HepG2 (cell line): ENCODE results near the gene MICOS13. TPM values are rescaled to one million over a fixed set of nuclear protein-coding genes. Genes with fewer than 3 reads are reported as not detected.

Experiments used
- ATAC-seq: fragments of 200-7000 bp; cut with Tn5 transposase; 3 replicates; pipeline ENCODE4 v1.9.1; 2020; ENCODE audit warnings: mild to moderate bottlenecking, moderate library complexity
- Bru-seq: library from RNA; stranded (reverse); fragments of 400-500 nt; gene quantifications from one replicate; lab custom pipeline; 2021; lab: Mats Ljungman, UMichigan
- BruChase-seq, 2 experiments: library from RNA; stranded (reverse); fragments of 400-500 nt; gene quantifications; one replicate each; lab custom pipeline; 2021; lab: Mats Ljungman, UMichigan
- BruUV-seq: library from RNA; stranded (reverse); fragments of 400-500 nt; replicated peaks from 2 replicates; lab custom pipeline; 2021; lab: Mats Ljungman, UMichigan
- CTCF ChIA-PET: fragments of 300-600 bp; formaldehyde crosslinking; extraction: SDS; loops from one replicate; lab custom pipeline; 2021; ENCODE audit warnings: low total read pairs, inconsistent platforms, low intra/inter-chr PET ratio; lab: Yijun Ruan, JAX
- POLR2A ChIA-PET: fragments of 350-600 bp; sonication (Branson Sonifier 250); formaldehyde crosslinking; loops from one replicate; lab custom pipeline; 2020; ENCODE audit warnings: antibody characterized with exemption, inconsistent platforms; lab: Yijun Ruan, JAX
- DNase-seq: peaks from one replicate; pipeline ENCODE4 v3.0.0-alpha.2; 2015; ENCODE audit warnings: low spot score
- FAIRE-seq: peaks from 3 replicates; lab custom pipeline; 2011; peaks lifted over from hg19 to GRCh38; lab: Jason Lieb, UNC
- H2AFZ ChIP-seq: one replicate; pipeline ENCODE4 v1.6.1; 2011; ENCODE audit warnings: low read length, inconsistent platforms
- H3K27ac ChIP-seq: fragments of 300-600 bp; 3 replicates; pipeline ENCODE4 v1.8.0; 2011; ENCODE audit warnings: mixed run types, mild to moderate bottlenecking, mixed read lengths, low read length, inconsistent platforms; ENCODE audit not compliant: insufficient read depth; ENCODE audit errors: extremely low read length
- H3K27me3 ChIP-seq, 2 experiments: fragments of 200-600 bp in 1 of 2; 2 replicates in 1 of 2; 3 replicates in 1 of 2; pipeline versions ENCODE4 v1.6.0 to v1.8.0; 2011; ENCODE audit warnings: low read length in 2 of 2, mild to moderate bottlenecking in 2 of 2, moderate library complexity in 2 of 2, inconsistent platforms in 1 of 2; ENCODE audit not compliant: insufficient read depth in 2 of 2, control insufficient read depth in 1 of 2
- H3K36me3 ChIP-seq, 2 experiments: fragments of 200-600 bp in 1 of 2; replicated peaks in 1 of 2; 2 replicates in 1 of 2; 3 replicates in 1 of 2; pipeline versions ENCODE4 v1.5.1 to v1.8.0; 2011; ENCODE audit warnings: low read length in 2 of 2, inconsistent platforms in 1 of 2; ENCODE audit not compliant: insufficient read depth in 2 of 2, control insufficient read depth in 1 of 2
- H3K4me1 ChIP-seq: 2 replicates; pipeline ENCODE4 v1.5.1; 2012; ENCODE audit warnings: low read length, inconsistent platforms; ENCODE audit not compliant: insufficient read depth
- H3K4me2 ChIP-seq: 2 replicates; pipeline ENCODE4 v1.6.0; 2011; ENCODE audit warnings: low read depth, low read length, inconsistent platforms
- H3K4me3 ChIP-seq, 3 experiments: fragments of 200-600 bp in 1 of 3; sonication (generic), shearing (Covaris generic) in 1 of 3; replicated peaks in 1 of 3; 2 replicates each; pipeline ENCODE4 v1.5.1; 2011 to 2016; ENCODE audit warnings: low read length in 3 of 3, inconsistent platforms in 2 of 3, low read depth in 2 of 3, mild to moderate bottlenecking in 2 of 3, control low read depth in 1 of 3, mixed read lengths in 1 of 3; ENCODE audit not compliant: insufficient read depth in 1 of 3
- H3K79me2 ChIP-seq: one replicate; pipeline ENCODE4 v1.6.1; 2011; ENCODE audit warnings: low read length, inconsistent platforms; ENCODE audit not compliant: insufficient read depth
- H3K9ac ChIP-seq: 2 replicates; pipeline ENCODE4 v1.6.0; 2011; ENCODE audit warnings: mild to moderate bottlenecking, low read depth, low read length, inconsistent platforms; ENCODE audit not compliant: insufficient read depth
- H3K9me3 ChIP-seq: 2 replicates; pipeline ENCODE4 v1.5.1; 2012; ENCODE audit warnings: mild to moderate bottlenecking, low read length
- H4K20me1 ChIP-seq: 2 replicates; pipeline ENCODE4 v1.6.0; 2011; ENCODE audit warnings: inconsistent platforms, mild to moderate bottlenecking, low read length, moderate library complexity; ENCODE audit not compliant: insufficient read depth
- AKNA ChIP-seq: sonication (generic); formaldehyde crosslinking; IDR thresholded peaks from 2 replicates; pipeline ENCODE4 v1.4.0; 2020; ENCODE audit warnings: missing genetic modification reagents, borderline replicate concordance
- ATAD3A ChIP-seq: sonication (generic); formaldehyde crosslinking; IDR thresholded peaks from 2 replicates; pipeline ENCODE4 v1.4.0; 2020; ENCODE audit warnings: missing genetic modification reagents
- DPF2 ChIP-seq: sonication (generic); formaldehyde crosslinking; IDR thresholded peaks from 2 replicates; pipeline ENCODE4 v1.4.0; 2020; ENCODE audit warnings: mild to moderate bottlenecking, low read depth, missing genetic modification reagents, borderline replicate concordance
- MAF1 ChIP-seq: sonication (generic); formaldehyde crosslinking; IDR thresholded peaks from 2 replicates; pipeline ENCODE4 v1.5.0; 2020; ENCODE audit warnings: missing genetic modification reagents, borderline replicate concordance
- NCOA1 ChIP-seq: sonication (generic); formaldehyde crosslinking; IDR thresholded peaks from 2 replicates; pipeline ENCODE4 v1.9.0; 2021; ENCODE audit warnings: missing genetic modification reagents
- NKX3-1 ChIP-seq: sonication (generic); formaldehyde crosslinking; IDR thresholded peaks from 2 replicates; pipeline ENCODE4 v1.5.0; 2020; ENCODE audit warnings: missing genetic modification reagents
- PAX8 ChIP-seq: sonication (generic); formaldehyde crosslinking; IDR thresholded peaks from 2 replicates; pipeline ENCODE4 v1.8.0; 2022; ENCODE audit warnings: mild to moderate bottlenecking, missing genetic modification reagents, borderline replicate concordance
- POLR2AphosphoS2 ChIP-seq: IDR thresholded peaks from 2 replicates; pipeline ENCODE4 v1.6.1; 2011; ENCODE audit warnings: low read depth, low read length, improper control_type of control experiment
- ZNF570 ChIP-seq: sonication (generic); formaldehyde crosslinking; IDR thresholded peaks from 2 replicates; pipeline ENCODE4 v1.4.0; 2020; ENCODE audit warnings: mild to moderate bottlenecking, missing genetic modification reagents, borderline replicate concordance
- ZNF577 ChIP-seq: sonication (generic); formaldehyde crosslinking; IDR thresholded peaks from 2 replicates; pipeline ENCODE4 v1.4.0; 2020; ENCODE audit warnings: mild to moderate bottlenecking, low read depth, missing genetic modification reagents, borderline replicate concordance
- ZNF839 ChIP-seq: sonication (generic); formaldehyde crosslinking; IDR thresholded peaks from 2 replicates; pipeline ENCODE4 v1.4.0; 2020; ENCODE audit warnings: missing genetic modification reagents, mild to moderate bottlenecking, borderline replicate concordance
- ZNF850 ChIP-seq: sonication (generic); formaldehyde crosslinking; conservative IDR thresholded peaks from 2 replicates; pipeline ENCODE4 v1.9.0; 2021; ENCODE audit warnings: mild to moderate bottlenecking, missing genetic modification reagents
- WGBS: methylation state at CpG from one replicate; pipeline ENCODE4 v1.1.6; 2017; ENCODE audit warnings: low lambda C conversion rate; 5-methylcytosine and 5-hydroxymethylcytosine counted together
- in situ Hi-C: cut with HindIII; loops from 2 replicates; pipeline ENCODE4 v1.10.0; 2017; ENCODE audit warnings: low pct_unique_long_range_greater_than_20kb; ENCODE audit not compliant: extremely low pct_ligation_motif_present
- intact Hi-C: fragments of 100-400 bp; cut with micrococcal nuclease; formaldehyde crosslinking; loops from one replicate; pipeline ENCODE4 v1.10.0; 2022; ENCODE audit not compliant: unreplicated experiment
- long read RNA-seq, 2 experiments: library from RNA in 1 of 2; library from polyadenylated mRNA in 1 of 2; stranded (forward) in 1 of 2; unstranded in 1 of 2; transcript quantifications; one replicate each; pipeline ENCODE4 v2.0.0, GENCODE V29; 2019 to 2022
- polyA minus RNA-seq, 3 experiments: library from RNA; depleted of rRNA, polyadenylated mRNA; stranded (reverse); fragments of >200 nt; gene quantifications; 2 replicates each; pipeline ENCODE4 v1.2.3, GENCODE V29; 2011; ENCODE audit warnings: low replicate concordance in 1 of 3
- polyA plus RNA-seq, 8 experiments: library from polyadenylated mRNA; depleted of rRNA in 3 of 8; stranded (reverse) in 7 of 8; unstranded in 1 of 8; fragments of >200 nt; fragmentation: Illumina TruSeq in 4 of 8; extraction: Trizol in 4 of 8; gene quantifications; 2 replicates each; pipeline versions ENCODE4 v1.2.1 to v1.2.3, GENCODE V29; 2011 to 2016; ENCODE audit warnings: low read depth in 4 of 8, missing spikeins in 1 of 8, mixed read lengths in 1 of 8; ENCODE audit not compliant: insufficient read depth in 1 of 8
- total RNA-seq, 5 experiments: library from RNA; depleted of rRNA; stranded (reverse); fragments of >200 nt; fragmentation: Illumina TruSeq; extraction: Trizol; gene quantifications; 2 replicates each; pipeline ENCODE4 v1.2.3, GENCODE V29; 2016; ENCODE audit warnings: low read depth in 1 of 5

MICOS13 gene
- total RNA-seq (2016; rRNA removed; fragmentation: Illumina TruSeq; extraction: Trizol), result 35.4 and 37.9 TPM in 2 replicates
- total RNA-seq (2016; cell fraction: cytosol; rRNA removed; fragmentation: Illumina TruSeq; extraction: Trizol; ENCODE audit: low read depth), result 20.7 and 21.7 TPM in 2 replicates
- total RNA-seq (2016; cell fraction: insoluble cytoplasmic fraction; rRNA removed; fragmentation: Illumina TruSeq; extraction: Trizol), result 38.9 and 39.8 TPM in 2 replicates
- 22.9 and 26.0 TPM in 2 replicates for total RNA-seq (2016; cell fraction: membrane; rRNA removed; fragmentation: Illumina TruSeq; extraction: Trizol)
- total RNA-seq (2016; cell fraction: nucleus; rRNA removed; fragmentation: Illumina TruSeq; extraction: Trizol), result 18.4 and 19.8 TPM in 2 replicates
- polyA plus RNA-seq (2011; rRNA removed), result 28.8 and 40.0 TPM in 2 replicates
- polyA plus RNA-seq (2011; cell fraction: cytosol; rRNA removed), result 16.8 and 30.9 TPM in 2 replicates
- polyA plus RNA-seq (2011; cell fraction: nucleus; rRNA removed), result 13.2 and 15.1 TPM in 2 replicates
- polyA plus RNA-seq (2012), result 13.1 and 19.3 TPM in 2 replicates
- polyA plus RNA-seq (2016; cell fraction: cytosol; fragmentation: Illumina TruSeq; extraction: Trizol; ENCODE audit: low read depth), result 20.6 and 24.5 TPM in 2 replicates
- polyA plus RNA-seq (2016; cell fraction: insoluble cytoplasmic fraction; fragmentation: Illumina TruSeq; extraction: Trizol; ENCODE audit: low read depth), result 37.7 and 43.8 TPM in 2 replicates
- polyA plus RNA-seq (2016; cell fraction: membrane; fragmentation: Illumina TruSeq; extraction: Trizol; ENCODE audit: low read depth), result 19.5 and 22.0 TPM in 2 replicates
- polyA plus RNA-seq (2016; cell fraction: nucleus; fragmentation: Illumina TruSeq; extraction: Trizol; ENCODE audit: insufficient read depth, low read depth), result 32.1 and 41.0 TPM in 2 replicates
- 14.6 and 22.6 TPM in 2 replicates for polyA minus RNA-seq (2011; rRNA and poly(A)+ RNA removed; ENCODE audit: low replicate concordance)
- polyA minus RNA-seq (2011; cell fraction: cytosol; rRNA and poly(A)+ RNA removed), result 6.3 and 9.1 TPM in 2 replicates
- polyA minus RNA-seq (2011; cell fraction: nucleus; rRNA and poly(A)+ RNA removed), result 6.0 and 7.5 TPM in 2 replicates
- percentile 57 among the genes with signal in this experiment for Bru-seq, nascent RNA
- percentile 48 among the genes with signal in this experiment for BruChase-seq, experiment 1, labeled RNA remaining after a 6-hour chase
- percentile 46 among the genes with signal in this experiment for BruChase-seq, experiment 2, labeled RNA remaining after a 2-hour chase
- long read RNA-seq, experiment 1, transcript C19orf70-201 (4 exons, 896 nt), result major isoform, 98 of 105 reads
- long read RNA-seq, experiment 1, partial matches to known transcripts, result 5 of 105 reads
- long read RNA-seq, experiment 1, other reads (novel, unspliced or antisense), result 1 of 105 reads
- long read RNA-seq, experiment 2, transcript C19orf70-201 (4 exons, 896 nt), result major isoform, 78 of 94 reads
- long read RNA-seq, experiment 2, partial matches to known transcripts, result 11 of 94 reads
- long read RNA-seq, experiment 2, other reads (novel, unspliced or antisense), result 4 of 94 reads

- FAIRE-seq, result peak; percentile 90
- H3K36me3 ChIP-seq, result no peaks in the 10 kb centered on the region
- no peaks in the 10 kb centered on the region for H3K9me3 ChIP-seq
- peak; percentile 97 for DNase-seq
- ChIA-PET CTCF (no interaction called here), POLR2A (interaction anchor here (0.9 kb wide), 1 partner anchor 10 kb away, joined by 3 read pairs; no protein-coding TSS in a partner anchor)
- peak; percentile 92 for ATAC-seq
- peak within 1 kb of the TSS; percentile 86 for H3K9ac ChIP-seq
- intact Hi-C loops (no loop called here), in situ Hi-C loops (no loop called here)
- peak within 1 kb of the TSS; percentile 87 to 100 (median 92) for H3K4me3 ChIP-seq
- H4K20me1 ChIP-seq, result no peaks in the 10 kb centered on the region
- H3K27ac ChIP-seq, result peak within 1 kb of the TSS; percentile 75
- peaks cover 7% of the 10 kb centered on the region for H3K79me2 ChIP-seq
- no TSS peak for BruUV-seq
- no peaks in the 10 kb centered on the region; a peak in 1 of 5 replicates for H3K27me3 ChIP-seq
- H3K4me1 ChIP-seq, result peaks cover 26% of the 10 kb centered on the region
- peak within 1 kb of the TSS; percentile 60 for H2AFZ ChIP-seq
- H3K4me2 ChIP-seq, result peak within 1 kb of the TSS; percentile 92
- 26% methylated on average over 32 of the region's 94 CpGs for WGBS
- TF ChIP-seq ZNF850 (CRISPR knock-in tag) (0 out of 2 replicates have a peak, but pooled peaks have one; percentile 50), DPF2 (no peak), ATAD3A (CRISPR knock-in tag) (no peak), NCOA1 (CRISPR knock-in tag) (no peak), NKX3-1 (CRISPR knock-in tag) (no peak), MAF1 (CRISPR knock-in tag) (peak; percentile 77; the same call in 1 of the 2 replicates), ZNF577 (CRISPR knock-in tag) (no peak), PAX8 (CRISPR knock-in tag) (no peak), ZNF839 (CRISPR knock-in tag) (no peak), ZNF570 (no peak), AKNA (CRISPR knock-in tag) (no peak), POLR2AphosphoS2 (no peak)
Observed at GRCh38 chr19:5680437-5681368, at the start of gene MICOS13, which contains the start of gene HSD11B1L. Gene MICOS13, minus strand, starts transcription at chr19:5680516. Its CDS starts 30 bp downstream, at chr19:5680486. Gene HSD11B1L, plus strand, starts transcription at chr19:5681027. Its CDS starts 3,806 bp downstream, at chr19:5684833.
